ENCODE data around the gene CERT1.

Gene CERT1

GRCh38 chr5:75365740-75366139 is 145.7 kb downstream of the CERT1 start:
- TF ChIP-seq, protein P1, sequence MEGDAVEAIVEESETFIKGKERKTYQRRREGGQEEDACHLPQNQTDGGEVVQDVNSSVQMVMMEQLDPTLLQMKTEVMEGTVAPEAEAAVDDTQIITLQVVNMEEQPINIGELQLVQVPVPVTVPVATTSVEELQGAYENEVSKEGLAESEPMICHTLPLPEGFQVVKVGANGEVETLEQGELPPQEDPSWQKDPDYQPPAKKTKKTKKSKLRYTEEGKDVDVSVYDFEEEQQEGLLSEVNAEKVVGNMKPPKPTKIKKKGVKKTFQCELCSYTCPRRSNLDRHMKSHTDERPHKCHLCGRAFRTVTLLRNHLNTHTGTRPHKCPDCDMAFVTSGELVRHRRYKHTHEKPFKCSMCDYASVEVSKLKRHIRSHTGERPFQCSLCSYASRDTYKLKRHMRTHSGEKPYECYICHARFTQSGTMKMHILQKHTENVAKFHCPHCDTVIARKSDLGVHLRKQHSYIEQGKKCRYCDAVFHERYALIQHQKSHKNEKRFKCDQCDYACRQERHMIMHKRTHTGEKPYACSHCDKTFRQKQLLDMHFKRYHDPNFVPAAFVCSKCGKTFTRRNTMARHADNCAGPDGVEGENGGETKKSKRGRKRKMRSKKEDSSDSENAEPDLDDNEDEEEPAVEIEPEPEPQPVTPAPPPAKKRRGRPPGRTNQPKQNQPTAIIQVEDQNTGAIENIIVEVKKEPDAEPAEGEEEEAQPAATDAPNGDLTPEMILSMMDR (IDR thresholded peaks at IDR 0.05; ENCODE audit: low read depth, low read length): no peak
- H3K4me3 ChIP-seq (ENCODE audit: low read depth, low read length): no peak overlapping the region

DNA sequence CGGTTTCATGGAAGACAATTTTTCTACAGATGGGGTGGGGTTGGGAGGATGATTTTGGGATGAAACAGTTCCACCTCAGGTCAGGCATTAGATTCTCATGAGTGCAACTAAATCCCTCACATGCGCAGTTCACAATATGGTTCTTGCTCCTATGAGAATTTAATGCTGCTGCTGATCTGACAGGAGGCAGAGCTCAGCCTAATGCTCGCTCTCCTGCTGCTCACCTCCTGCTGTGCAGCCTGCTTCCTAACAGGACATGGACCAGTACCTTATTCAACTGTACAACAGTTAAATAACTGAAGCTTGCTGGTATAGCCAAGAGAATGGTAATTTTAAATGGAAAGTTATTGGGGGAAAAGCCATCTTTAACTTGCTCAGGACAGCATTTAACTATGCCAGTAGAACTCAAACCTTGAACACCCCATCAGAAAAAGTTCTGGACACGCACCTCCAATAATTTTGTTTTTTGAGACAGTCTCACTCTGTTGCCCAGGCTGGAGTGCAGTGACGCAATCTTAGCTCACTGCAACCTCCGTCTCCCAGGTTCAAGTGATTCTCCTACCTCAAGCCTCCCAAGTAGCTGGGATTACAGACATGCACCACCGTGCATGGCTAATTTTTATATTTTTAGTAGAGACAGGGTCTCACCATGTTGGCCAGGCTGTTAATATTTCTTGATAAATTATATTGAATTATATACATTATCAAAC is 146.7 kb downstream of the CERT1 start:
- TF ChIP-seq, protein P1 (IDR thresholded peaks at IDR 0.05; ENCODE audit: low read depth, low read length): no peak
- H3K4me3 ChIP-seq (ENCODE audit: low read depth, low read length): no peak overlapping the region

GRCh38 chr5:75363726-75364495 is 147.5 kb downstream of the CERT1 start:
- TF ChIP-seq, protein P1 (IDR thresholded peaks at IDR 0.05; ENCODE audit: low read depth, low read length): no peak
- no peak overlapping the region for H3K4me3 ChIP-seq (ENCODE audit: low read depth, low read length)

DNA sequence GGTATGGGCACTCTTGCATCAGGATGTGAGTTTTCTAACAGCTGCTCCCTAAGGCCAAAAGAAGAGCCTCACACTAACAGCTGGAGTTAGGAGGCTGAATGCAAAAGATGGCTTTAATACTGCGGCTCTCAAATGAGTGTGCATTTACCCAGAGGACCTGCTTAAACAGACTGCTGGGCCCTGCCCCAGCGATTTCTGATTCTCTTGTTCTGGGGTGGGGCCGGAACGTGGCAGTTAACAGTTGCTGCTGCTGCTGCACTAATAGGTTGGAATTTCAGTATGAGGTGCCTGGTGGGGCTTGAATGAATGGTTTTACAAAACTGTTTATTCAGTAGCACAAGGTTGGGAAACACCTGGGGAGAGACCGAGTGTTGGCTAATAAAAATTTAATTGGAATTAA is 148.3 kb downstream of the CERT1 start:
- TF ChIP-seq, protein P1 (IDR thresholded peaks at IDR 0.05; ENCODE audit: low read depth, low read length): no peak
- H3K4me3 ChIP-seq (ENCODE audit: low read depth, low read length): no peak overlapping the region

- TF ChIP-seq, protein P1 (IDR thresholded peaks at IDR 0.05; ENCODE audit: low read depth, low read length): no peak
- H3K4me3 ChIP-seq (ENCODE audit: low read depth, low read length): no peak overlapping the region
Measured at GRCh38 chr5:75362474-75362975, 148.9 kb downstream of the CERT1 start.

- TF ChIP-seq, protein P1 (IDR thresholded peaks at IDR 0.05; ENCODE audit: low read depth, low read length): no peak
- no peak overlapping the region for H3K4me3 ChIP-seq (ENCODE audit: low read depth, low read length)
Measured at GRCh38 chr5:75361310-75361709, 150.1 kb downstream of the CERT1 start.

DNA sequence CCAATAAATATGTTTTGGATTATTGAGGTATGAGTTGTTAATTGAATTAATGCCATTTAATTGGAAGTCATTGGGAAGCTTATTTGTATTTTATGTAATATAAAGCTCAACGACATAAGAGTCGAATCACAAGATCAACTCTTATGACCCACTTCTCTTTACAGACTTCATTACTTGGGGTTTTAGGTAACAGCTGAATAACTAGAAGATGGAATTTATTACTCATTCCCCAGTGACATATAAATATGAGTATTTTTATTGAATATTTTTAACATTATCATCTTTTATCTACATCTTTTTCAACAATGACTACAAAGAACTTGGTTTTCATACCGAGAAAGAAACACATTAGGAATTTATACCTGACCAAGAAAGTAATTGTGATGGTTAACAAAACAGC is 153.3 kb downstream of the CERT1 start:
- TF ChIP-seq, protein P1 (IDR thresholded peaks at IDR 0.05; ENCODE audit: low read depth, low read length): no peak
- H3K4me3 ChIP-seq (ENCODE audit: low read depth, low read length): no peak overlapping the region

All from WI38 (cell line).